ENCODE results near the gene PHYH. TPM values are rescaled to one million over a fixed set of nuclear protein-coding genes. Genes with fewer than 3 reads are reported as not detected.

The PHYH gene
- total RNA-seq, 1 donor from 2014 or later = 14.4 TPM

- intact Hi-C loops (cut with micrococcal nuclease) = no loop called here
Observed at GRCh38 chr10:13231190-13231589, 68.7 kb downstream of the PHYH start.

Other genes starting within 250 kb of the PHYH start
- gene OPTN, start 199.9 kb downstream of the PHYH start, total RNA-seq = 96.1 and 98.2 TPM in 2 replicates
- gene MCM10, start 138.5 kb downstream of the PHYH start, total RNA-seq = 61.7 and 65.0 TPM in 2 replicates
- not detected in 2 replicates for gene UCMA, start 65.7 kb downstream of the PHYH start, total RNA-seq
- gene SEPHS1, start 48.2 kb upstream of the PHYH start, total RNA-seq = 54.2 and 61.7 TPM in 2 replicates
- not detected in 2 replicates for gene BEND7, start 228.9 kb upstream of the PHYH start, total RNA-seq

Data from T-helper 2 cell treated with Interferon-gamma antibody and Interleukin-4, amounts not matched to agents 100 ng/mL and 5 ng/mL, for 36 hours (primary cell).